ENCODE results near the gene FGFBP1.

GRCh38 chr4:15961781-15962510 is 23.4 kb upstream of the FGFBP1 start:
- no peak for TF ChIP-seq CTCF (IDR thresholded peaks at IDR 0.05)
- TF ChIP-seq EZH2 (IDR thresholded peaks at IDR 0.05; ENCODE audit: borderline replicate concordance, insufficient read depth, low read depth, low read length, poor library complexity, severe bottlenecking) = no peak
